GM18868 (cell line): ENCODE measurements around the gene DMAC2L.
A peak's percentile ranks its signal among the peaks of the same experiment; 100 is the strongest.

Experiments used
- ATAC-seq: cut with Tn5 transposase; IDR thresholded peaks from one replicate; pipeline ENCODE4 v1.9.1; 2021; ENCODE audit warnings: mild to moderate bottlenecking, moderate library complexity; ENCODE audit not compliant: unreplicated experiment

Gene DMAC2L

DNA sequence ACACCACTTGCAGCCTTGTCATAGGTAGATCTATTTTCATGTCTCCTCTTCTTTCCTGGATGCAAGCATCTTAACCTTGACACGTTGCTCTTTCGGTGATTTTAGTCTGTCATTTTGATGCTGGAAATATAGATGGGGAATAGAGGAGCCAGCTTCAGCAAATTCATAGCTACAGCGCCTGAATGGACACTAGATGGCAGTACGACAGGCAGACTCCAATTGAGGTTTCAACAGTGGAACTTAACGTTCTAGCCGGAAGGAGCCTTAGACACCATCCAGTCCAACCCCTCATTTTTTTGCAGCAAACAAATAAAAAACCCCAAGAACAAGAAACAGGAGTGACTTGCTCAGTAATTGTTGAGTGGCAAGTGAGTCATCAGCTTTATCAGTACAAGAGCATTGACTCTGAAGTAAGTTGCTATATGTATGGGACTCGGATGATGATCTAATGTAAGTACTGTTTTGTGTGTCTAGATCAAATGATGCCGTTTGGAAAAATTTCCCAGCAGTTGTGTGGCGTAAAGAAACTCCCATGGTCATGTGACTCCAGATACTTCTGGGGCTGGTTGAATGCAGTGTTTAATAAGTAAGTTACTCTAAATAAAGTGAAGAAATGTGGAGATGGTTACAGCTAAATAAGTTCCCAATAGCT lies 9.0 kb downstream of the DMAC2L start:
- ATAC-seq, result peak; percentile 92

DNA sequence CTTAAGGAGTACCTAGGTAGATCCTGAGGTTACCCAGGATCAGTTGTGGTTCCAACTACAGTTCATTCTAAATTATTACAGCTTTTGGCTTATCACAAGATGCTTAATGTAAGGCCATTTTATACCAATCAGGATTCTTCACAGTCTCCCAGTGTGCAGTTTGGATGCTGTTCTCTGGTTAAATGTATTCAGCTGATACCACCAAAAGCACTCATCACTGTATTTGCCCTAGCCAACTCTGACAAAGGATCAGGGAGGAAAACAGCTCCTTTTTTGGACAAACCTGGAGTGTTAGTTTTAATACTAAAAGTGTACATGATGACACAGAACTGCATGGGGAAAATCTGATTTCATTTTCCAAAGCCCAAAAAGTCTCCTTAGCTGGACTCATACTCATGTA lies 19.5 kb downstream of the DMAC2L start:
- no peak for ATAC-seq

- no peak for ATAC-seq
Observed at GRCh38 chr14:50333014-50333509, 20.9 kb downstream of the DMAC2L start.

- ATAC-seq, result no peak
Observed at GRCh38 chr14:50334211-50334610, 22.1 kb downstream of the DMAC2L start.

DNA sequence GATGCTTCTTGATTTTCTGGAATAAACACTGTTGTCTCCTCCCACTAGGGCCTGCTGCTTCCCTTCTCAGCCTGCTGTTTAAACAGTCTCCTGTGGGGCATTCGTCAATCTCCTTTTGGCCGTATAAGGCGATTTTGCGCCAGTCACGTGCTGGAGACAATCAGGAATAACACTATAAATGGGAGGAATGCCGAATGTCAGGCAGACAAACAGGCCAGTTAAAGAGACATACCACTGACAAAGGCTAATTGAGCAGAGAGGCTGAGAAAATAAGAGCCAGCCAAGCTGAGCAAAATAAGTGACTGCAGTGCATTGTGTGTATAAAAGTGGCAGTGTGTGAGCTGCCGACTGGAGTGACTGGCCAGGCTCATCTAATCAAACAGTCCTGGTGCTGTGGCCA lies 23.3 kb downstream of the DMAC2L start:
- no peak for ATAC-seq

DNA sequence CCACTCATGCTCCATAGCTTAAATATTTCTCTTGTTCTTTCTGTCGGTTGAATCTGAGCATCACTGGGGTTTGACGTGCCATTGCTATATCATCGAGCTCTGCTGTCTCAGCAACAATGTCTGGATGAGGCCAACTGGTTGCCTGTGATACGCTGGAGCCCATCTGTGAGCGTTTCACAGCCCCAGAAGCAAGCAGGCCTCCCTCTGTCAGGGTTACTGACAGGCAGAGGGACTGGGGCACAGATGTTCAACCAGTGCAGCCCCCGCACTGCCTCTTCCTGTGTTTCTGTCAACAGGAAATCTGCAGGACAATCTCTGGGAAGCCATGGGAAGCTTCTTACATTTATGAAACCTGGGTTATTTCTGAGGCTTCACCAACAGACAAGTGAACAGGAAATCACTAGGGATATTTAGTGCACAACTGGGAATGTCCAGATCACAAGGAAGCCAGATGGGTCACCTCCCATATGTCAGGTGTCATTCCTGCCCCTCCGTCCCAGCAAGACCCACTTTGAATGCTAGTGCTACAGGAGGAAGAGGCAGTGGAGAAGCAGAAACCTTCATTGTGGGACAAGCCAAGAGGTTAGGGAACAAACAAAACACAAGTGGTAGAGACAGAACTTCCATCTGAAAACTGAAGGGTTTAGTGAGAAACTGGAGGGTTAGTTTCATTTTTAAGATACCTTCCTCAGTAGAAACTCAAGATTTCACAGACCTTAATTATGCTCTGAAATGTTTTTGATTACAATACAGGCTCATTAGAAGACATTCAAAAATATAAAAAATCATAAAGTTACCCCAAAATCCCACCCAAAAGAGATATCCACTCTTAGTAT lies 24.1 kb downstream of the DMAC2L start:
- no peak for ATAC-seq

GRCh38 chr14:50338587-50338986 lies 26.5 kb downstream of the DMAC2L start:
- no peak for ATAC-seq

DNA sequence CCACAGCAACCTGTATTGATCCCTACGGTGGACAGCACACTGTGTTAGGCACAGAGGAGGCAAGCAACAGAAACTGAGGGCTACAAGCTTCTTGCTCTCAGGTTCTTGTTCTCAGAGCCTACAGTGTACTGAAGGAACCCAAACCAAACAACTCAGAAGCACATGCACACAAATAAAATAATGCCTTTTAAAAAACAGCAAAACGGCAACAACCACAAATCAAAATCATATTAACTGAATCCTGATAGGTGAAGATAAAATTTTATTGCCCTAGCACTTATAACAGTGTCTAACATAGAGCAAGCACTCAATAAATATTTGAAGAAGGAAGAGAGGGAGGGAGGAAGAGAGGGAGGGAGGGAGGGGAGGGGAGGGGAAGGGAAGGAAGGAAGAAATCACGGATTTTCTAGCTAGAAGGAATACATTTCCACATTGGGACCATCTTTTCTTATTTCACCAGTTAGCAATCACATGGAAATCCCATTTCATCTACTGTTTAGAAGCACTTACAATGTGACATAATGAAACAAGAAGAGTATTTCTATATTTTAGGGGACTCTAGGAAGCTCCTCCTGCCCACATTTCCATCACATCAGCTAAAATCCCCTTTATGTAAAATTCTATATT lies 27.2 kb downstream of the DMAC2L start:
- ATAC-seq, result no peak

DNA sequence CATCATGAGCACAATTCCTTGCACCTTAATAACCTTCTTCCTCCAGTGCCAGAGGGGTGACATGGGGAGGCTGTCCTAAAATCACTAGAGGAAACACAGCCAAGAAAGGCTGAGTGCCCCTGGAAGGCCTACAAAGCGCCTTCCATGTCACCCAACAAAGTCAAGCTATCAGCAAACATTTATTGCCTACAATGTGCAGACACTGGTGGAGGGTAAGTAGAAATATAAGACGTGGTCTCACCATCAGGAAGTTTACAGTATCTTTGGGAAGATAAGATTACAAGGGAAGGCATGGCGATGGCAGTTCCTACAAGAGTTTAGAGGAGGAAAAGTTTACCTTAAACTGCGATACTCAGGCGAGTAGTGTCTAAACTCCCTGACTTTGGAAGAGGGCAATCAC lies 27.9 kb downstream of the DMAC2L start:
- no peak for ATAC-seq

DNA sequence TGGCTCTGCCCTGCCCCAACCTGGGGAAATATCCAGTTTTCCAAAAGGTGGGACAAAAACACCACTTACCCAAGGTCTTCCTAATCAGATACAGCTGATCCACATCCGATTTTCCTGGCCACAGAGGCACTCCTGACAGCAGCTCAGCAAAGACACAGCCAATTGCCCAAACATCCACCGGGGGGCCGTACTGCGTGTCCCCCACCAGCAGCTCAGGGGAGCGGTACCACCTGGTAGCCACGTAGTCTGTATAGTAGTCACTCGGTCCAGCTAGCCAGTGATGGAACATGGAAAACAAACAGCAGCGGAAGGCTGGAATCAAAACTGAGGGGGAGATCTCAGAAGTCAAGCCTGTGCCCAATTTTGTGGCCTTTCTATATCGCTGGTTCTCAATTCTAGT lies 28.8 kb downstream of the DMAC2L start:
- ATAC-seq, result no peak

GRCh38 chr14:50342221-50343078 lies 30.3 kb downstream of the DMAC2L start:
- peak; percentile 53 for ATAC-seq

DNA sequence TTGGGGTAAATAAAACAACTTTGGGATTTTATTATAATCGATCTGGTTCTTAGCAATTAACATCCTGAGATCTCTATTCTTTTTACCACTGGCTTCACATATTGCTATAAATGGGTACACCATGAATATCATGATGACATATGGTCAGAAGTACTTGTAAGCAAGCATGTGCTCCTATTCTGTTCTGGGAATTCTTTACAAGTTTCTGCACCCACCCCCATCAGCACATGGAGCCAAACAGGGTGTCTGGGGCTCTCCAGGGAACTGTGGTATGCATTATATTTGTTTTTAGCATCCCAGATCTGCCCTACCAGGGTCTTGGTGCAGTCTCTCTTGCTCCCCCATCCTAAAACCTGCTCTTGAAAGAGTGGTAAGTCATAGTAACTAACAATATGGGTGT lies 31.3 kb downstream of the DMAC2L start:
- no peak for ATAC-seq

DNA sequence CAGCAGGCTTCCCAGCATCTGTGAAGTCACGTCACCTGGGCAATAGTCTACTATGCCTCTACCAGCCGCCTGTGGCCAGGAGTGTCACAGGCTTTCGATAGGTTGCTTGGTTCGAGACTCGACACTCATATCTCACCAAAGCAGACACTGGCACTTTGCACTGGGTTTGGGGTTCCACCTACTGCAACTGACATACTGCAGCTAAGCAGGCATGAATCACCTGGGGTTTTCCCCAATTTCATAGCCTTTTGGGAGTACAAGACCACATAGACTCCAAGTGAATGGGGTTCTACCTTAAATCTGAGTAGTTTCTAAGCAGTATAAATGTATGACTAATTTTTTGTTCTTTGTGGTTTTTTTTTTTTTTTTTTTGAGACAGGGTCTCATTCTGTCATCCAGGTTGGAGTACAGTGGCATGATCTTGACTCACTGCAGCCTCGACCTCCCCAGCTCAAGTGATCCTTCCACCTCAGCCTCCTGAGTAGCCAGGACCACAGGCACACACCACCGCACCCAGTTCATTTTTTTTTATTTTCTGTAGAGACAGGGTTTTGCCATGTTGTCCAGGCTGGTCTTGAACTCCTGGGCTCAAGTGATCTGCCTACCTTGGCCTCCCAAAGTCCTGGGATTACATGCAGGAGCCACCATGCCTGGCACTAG lies 32.1 kb downstream of the DMAC2L start:
- ATAC-seq, result peak; percentile 93

GRCh38 chr14:50344876-50345563 lies 32.9 kb downstream of the DMAC2L start:
- no peak for ATAC-seq

DNA sequence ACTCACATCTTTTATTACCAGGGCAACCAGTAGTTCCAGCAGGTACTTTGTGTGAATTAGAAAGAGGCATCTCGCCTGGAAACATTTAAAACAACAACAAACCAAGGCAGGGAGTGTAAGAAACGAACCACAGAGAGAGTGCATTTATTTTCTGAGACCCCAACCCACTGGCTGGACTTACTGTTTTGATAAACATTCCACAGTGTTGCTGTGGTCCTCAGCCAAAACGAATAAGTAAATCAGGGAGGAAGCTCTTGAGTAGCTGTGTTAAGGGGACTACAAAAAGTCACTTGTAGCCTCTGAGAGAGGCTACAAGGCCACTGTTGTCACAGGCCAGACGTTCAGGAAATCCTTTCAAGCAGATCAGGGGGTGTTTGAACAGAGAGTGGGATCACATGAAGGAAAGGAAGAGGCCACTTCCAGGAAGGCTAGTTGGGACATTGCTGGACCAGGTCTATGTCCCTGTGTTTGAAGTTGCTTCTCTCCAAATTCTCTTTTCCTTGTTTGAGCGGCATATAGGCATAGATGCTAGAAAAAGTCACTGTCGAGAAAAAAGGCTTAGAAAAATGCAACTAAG lies 33.8 kb downstream of the DMAC2L start:
- ATAC-seq, result no peak

DNA sequence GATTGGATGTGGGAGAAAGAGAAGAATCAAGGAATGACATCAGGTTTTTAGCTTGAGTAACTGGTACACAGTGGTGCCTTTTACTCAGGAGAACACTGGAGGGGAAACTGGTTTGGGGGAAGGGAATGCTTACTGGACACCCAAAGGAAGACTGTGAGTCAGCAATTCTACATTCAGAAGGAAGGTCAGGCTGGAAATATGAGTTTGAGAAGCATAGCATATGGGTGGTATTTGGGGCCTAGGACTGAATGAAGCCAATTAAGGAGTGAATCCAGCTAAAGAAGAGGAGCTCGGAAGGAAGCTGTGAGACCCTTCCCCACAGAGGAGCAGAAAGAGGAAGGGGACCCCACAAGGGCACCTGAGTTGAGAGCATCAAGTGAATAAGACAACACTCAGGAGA lies 35.4 kb downstream of the DMAC2L start:
- ATAC-seq, result no peak

DNA sequence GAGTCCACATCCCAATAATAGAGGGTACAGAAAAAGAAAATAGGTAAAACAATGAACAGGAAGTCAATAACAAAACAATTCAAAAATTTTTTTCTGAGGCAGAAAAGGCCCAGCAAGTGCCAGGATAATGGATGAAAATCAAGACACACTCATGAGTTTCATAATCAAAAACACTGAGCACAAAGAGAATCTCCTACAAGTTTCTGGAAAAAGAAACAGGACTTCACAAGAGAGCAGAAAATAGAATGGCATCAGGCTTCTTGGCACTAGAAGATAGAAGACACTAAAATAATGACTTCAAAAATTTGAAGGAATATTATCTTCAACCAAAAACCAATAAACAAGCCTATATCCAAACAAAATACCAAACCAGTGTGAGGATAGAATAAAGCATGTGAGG lies 36.8 kb downstream of the DMAC2L start:
- ATAC-seq, result no peak

- no peak for ATAC-seq
Observed at GRCh38 chr14:50350975-50351374, 38.9 kb downstream of the DMAC2L start.

DNA sequence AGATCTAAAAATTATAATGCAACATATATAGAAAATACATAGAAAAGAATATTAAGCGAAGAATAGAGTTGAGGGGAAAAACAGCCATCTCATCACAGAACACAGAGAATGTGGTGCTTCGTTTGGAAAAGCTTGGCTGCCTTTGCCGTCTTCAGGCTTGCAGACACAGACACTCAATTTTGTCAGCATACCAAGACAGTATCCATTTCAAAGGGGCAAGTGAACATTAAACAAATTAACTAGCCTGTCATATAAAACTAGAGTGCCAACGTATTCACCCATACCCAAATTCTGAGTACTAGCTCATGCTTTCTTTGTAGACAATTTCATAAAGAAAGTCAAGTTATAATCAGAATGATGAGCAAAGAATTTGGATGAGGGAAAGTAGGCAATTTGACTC lies 40.5 kb downstream of the DMAC2L start:
- no peak for ATAC-seq
